ENCODE data around the gene CTIF. TPM values are rescaled to one million over a fixed set of nuclear protein-coding genes. Genes with fewer than 3 reads are reported as not detected.
A peak's percentile ranks its signal among the peaks of the same experiment; 100 is the strongest.

The CTIF gene
- total RNA-seq, 1 experiment from 2014 or later, result 8.2 TPM

DNA sequence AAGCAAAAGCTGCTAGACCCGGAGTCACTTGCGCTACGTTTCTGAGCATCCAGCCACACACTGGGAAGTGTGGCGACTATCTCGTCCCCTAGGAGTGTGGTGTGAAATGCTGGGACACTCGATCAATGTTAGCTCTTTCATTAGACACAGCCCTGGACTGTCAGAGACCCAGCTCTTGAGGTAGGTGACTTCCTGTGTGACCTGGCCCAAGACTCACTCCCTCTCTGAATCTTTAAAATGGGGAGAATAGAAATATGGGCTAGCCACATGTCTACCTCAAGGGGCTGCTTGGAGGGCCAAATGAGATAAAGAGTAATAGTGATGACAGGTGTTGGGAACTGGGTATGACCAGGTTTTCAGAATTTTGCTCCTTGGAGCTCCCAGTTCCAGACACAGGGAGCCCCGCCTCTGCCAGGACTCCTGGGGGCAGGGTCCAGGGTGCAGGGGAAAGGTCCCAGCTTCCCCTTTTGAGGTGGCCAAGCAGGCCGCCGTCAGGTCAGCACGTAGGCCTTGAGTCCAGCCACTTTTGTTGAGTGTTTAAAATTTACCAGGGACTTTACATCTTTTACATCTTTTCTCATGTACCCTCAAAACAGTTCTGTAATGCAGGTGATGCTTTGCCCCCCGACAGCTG is 36.0 kb downstream of the CTIF start:
- no peak for DNase-seq (ENCODE audit: low read depth)

DNA sequence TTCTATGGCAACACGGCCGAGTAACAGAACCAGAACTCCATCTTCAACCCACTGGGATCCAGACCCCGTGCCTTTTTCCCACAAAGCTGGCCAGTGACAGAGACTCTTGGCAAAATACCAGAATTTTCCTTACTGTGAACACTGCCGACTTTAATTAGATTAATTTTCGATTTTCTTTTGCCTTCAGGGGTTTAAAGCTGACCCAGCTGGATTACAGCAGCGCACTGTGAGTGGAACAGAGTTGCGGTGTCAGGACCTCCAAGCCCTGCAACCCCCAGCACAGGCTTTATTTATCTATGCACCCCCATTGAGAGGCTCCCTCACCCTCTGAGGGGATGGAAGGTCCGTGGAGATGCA is 36.4 kb downstream of the CTIF start:
- no peak for DNase-seq (ENCODE audit: low read depth)

DNA sequence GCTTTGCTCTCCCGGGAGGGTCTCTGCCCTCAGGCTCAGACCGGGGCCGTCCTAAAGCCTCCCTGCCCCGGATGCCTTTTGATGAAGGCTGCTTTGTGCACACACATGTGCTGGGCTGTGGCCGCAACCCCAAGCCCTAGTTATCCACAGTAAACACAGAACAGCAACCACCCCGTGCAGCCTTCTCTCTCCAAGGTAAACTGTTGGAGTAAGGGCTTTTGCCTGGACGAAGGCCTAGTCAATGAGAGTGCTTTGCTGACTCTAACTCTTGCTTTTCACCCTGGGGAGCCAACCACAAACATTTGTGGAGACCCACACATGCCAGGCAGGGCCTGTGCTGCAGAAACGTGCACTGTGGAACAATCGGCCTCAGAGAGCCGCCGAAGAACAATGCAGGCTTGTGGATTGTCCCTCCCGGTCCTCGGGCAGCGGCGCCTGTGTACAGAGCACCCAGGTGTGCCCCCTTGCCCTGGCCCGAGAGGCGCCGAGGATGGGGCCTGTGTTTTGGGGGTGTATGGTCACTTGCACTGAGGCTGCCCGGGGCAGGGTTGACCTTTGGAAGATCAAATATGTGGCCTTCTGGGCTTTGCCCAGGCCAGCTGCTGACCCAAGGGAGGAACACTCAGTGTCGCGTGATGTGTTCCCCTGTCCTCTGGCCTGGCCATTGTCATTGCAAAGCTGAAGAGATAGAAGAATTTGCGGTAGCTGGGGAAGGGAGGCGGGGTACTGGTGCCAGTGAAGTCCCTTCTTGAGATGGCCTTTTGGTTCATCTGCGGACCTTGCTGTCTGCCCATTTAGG is 37.0 kb downstream of the CTIF start:
- no peak for DNase-seq (ENCODE audit: low read depth)

DNA sequence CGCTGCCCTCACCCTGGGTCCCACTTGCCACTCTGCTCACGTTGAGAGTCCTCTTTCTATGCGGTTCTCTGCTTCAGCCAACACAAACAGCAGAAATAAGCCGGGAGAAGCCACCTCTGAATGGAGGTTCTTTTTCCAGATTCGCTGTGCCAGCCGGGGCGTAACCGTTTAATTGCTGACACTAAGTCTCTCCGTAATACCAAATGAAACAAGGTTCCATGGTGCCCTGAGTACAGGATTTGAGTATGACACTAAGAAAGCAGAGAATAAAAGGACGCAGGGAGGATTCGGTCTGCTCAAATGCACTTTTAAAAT is 37.6 kb downstream of the CTIF start:
- DNase-seq (ENCODE audit: low read depth), result no peak

DNA sequence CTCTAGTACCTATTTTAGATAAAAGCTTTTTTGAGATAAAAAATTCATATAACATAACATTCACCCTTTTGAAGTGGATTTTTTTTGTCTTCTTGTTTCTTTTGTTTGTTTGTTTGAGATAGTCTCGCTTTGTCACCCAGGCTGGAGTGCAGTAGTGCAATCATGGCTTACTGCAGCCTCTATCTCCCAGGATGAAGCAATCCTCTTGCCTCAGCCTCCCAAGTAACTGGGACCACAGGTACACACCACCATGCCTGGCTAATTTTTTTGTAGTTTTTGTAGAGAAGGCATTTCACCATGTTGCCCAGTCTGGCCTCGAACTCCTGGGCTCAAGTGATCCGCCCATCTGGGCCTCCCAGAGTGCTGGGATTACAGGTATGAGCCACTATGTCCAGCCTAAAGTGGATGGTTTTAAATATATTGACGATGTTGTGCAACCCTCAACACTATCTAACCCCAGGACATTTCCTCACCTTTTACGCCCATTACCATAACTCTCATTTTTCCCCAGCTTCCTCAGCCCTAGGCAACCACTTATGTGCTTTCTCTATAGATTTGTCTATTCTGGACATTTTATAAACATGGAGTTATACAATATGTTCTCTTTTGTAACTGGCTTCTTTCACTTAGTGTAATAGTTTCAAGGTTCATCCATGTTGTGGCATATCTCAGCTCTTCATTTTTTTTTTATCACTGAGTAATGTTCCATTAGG is 38.8 kb downstream of the CTIF start:
- DNase-seq (ENCODE audit: low read depth), result no peak

DNA sequence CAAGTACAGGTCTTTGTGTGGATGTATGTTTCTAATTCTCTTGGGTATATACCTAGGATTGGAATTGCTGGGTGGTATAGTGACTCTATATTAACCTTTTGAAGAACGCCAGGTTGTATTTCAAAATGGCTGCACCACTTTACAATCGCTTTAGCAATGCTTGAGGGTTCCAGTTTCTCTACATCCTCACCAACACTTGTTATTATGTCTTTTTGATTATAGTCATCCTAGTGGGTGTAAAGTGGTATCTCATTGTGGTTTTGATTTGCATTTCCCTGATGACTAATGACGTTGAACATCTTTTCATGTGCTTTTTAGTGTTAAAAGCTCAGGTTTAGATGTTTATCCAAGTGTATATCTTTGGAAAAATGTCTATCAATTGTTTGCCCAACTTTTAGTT is 39.5 kb downstream of the CTIF start:
- DNase-seq (ENCODE audit: low read depth), result no peak

DNA sequence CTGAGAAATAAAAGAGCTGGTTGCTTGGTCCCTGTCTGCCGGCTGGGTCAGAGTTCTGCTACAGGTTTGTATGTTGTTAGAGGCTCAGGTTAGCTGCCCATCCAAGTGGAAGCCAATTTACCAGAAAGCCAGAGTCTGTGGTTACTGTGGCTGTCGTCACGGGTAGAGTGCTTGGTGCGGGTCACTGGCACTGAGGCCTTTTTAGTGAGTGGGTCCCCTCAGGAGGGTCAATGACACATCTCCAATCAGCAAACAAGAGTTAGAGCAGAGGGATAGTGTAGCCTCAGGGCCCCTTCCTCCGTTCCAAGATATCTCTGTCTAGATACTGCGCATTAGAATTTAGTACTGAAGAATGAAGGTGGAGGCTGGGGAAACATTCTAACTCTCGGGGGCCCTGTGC is 41.2 kb downstream of the CTIF start:
- DNase-seq (ENCODE audit: low read depth), result no peak

DNA sequence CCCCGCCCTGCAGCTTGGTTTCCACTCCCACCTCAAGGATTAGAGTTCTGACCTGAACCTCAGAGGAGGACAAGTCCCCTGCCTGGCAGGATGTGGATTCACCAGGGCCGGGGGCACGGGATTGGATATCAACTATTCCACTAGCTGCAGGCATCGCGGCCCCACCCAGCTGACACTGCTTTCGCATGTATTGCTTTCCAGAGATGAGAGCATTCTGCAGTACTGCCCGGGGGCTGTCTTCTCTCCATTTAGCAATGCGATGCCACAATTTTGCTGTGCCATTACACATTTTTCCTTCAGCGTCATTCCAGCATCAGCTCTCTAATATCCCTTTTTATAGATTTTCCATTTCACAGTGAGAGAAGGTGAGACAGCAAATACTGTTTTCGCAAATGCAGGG is 42.0 kb downstream of the CTIF start:
- no peak for DNase-seq (ENCODE audit: low read depth)

DNA sequence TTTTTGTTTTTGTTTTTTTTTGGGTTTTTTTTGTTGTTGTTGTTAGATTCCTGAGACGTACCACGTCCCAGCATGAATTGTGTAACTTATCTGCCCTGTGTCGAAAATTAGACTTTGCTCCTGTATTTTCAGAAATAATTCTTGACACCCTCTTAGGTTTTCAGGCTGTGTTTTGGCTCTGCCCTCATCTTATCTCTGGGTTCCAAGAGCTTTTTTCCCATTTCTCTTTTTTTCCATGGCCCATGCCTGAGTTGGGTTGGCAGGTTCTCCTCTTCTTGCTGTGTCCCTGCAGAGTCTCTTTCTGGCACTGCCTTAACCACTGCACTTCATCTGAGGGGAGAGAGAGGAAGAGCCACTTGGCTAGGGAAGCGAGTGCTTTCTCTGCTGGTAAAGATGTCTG is 42.4 kb downstream of the CTIF start:
- no peak for DNase-seq (ENCODE audit: low read depth)

DNA sequence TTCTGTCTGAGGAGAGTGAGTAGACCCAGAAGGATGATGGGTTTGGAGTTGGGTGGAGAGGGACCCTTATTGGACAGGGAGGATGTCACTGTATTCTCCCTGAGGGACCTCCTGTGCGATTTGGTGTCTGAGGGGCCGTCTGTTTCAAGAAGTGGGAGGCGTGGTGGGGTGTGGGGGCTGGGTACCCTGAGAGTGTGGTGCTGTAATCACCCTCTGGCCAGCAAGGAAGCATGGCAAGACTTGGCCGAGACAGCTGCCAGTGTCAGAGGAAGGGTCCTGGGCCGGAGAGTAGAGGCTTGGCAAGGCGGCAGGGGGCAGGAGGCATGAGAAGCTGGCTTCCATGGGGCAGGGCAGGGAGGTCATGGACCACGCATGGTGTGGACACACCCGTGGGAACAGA is 43.1 kb downstream of the CTIF start:
- no peak for DNase-seq (ENCODE audit: low read depth)

DNA sequence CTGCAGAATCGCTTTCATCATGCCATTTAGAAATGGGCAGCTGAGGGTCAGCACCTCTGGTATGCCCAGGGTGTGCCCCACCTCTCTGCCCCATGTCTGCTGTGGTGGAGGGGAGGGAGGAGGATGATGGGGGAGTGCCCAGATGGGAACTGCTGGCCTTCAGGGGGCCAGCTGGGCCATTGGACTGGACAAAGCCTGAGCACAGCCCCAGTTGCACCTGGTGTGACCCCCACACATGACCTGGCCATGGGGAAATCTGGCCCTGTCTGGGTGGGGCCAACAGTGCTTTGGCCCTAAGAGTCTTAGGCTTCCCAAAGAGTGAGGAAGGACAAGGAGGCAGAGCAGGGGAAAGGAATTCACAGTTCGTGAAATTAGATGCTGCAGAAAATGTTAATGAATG is 44.1 kb downstream of the CTIF start:
- DNase-seq (ENCODE audit: low read depth), result no peak

DNA sequence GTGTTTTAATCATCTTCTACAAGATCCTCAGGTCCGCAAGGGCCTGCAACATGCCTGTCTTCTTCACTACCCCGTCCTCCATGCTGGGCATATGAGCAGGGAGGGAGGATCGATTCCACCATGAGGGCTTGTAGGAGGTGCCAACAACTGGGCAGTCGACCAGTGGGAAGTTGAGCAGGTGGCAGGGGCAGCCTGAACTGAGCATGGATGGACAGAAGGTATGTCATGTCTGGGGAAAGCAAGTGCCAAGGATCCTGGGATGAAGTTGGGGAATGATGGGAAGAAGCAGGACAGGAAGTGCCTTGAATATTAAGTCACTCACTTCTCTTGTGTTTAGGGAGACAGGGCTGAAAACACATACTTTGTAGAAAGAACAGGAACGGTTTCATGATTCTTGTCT is 44.7 kb downstream of the CTIF start:
- no peak for DNase-seq (ENCODE audit: low read depth)

DNA sequence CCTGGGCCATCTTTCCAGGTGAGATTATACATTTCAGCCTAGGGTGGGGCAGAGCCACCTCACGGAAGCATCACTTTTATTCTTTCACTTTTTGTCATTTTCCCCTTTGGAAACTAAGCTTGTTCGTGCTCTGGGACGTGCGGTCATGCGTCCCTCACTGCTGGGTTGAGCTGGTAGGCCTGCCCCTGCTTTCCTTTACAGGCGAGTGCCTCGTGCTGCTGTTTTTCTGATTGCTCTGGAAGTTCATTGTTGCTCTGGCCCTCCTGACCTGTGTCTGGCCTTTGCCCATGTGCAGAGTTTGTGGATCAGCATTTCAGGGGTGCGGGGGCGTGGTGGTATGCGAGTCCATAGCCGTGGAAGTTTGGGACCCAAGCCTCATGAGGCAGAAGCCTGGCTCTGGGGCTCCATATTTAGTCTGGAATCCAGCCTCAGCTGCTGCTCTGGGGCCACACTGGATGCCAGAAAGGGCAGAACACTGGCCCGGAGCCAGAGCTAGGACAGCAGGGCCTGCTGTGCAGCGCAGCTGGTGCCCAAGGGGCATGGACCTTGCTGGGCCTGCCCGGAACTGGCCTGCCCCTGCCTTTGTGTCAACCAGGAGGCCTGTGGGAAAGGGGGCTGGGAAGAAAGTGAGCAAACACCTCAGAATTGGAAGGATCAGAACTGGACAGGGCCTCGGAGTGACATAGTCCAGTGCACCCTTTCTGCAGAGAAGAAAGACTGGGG is 51.1 kb downstream of the CTIF start:
- DNase-seq (ENCODE audit: low read depth), result peak; percentile 9

DNA sequence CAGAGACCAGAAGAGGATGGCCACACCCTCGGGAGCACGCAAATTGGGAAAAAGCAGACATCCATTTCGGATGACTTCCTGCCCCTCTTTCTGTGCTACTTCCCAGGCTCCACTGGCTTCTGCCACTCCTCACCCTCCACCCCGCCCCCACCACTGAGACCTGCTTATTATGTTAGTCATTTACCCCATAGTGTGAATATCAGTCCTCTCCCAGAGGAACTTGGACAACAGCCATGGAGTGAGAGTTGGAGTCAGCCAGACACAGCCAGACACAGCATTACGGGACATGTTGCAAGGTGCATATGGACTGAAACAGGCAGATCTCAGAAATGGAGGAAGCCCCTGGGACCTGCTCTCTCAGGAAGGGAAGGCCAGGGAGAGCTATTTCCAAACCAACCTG is 51.8 kb downstream of the CTIF start:
- DNase-seq (ENCODE audit: low read depth), result peak; percentile 90

DNA sequence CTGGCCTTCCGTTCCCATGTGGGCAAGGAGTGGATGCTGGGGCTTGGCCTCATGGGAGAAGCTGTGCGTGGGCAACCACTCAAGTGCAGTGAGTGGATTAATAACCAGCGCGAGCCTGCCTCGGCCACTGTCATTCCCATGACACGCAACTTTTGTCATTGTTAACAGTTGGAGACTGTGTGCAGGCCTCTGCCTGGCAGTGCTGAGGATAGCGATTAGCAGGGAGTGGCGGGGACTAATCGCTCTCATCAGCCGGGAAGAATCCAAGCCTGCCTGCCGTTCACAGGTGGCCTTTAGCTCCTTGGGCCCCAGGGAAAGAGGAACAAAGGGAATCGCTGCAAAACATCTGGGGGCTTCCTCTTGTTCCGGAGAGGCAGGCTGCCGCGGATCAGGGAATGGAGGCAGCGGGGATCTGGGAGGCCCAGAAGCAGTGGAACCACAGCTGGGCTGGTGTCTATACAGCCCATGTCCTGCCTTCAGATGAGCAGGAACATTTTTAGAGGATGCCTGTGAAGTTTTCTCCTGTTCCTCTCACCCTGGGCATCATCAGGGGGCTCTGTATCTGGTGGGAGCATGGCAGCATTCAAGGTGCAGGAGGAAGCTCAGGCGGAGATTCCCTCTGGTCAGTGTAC is 53.8 kb downstream of the CTIF start:
- no peak for DNase-seq (ENCODE audit: low read depth)

DNA sequence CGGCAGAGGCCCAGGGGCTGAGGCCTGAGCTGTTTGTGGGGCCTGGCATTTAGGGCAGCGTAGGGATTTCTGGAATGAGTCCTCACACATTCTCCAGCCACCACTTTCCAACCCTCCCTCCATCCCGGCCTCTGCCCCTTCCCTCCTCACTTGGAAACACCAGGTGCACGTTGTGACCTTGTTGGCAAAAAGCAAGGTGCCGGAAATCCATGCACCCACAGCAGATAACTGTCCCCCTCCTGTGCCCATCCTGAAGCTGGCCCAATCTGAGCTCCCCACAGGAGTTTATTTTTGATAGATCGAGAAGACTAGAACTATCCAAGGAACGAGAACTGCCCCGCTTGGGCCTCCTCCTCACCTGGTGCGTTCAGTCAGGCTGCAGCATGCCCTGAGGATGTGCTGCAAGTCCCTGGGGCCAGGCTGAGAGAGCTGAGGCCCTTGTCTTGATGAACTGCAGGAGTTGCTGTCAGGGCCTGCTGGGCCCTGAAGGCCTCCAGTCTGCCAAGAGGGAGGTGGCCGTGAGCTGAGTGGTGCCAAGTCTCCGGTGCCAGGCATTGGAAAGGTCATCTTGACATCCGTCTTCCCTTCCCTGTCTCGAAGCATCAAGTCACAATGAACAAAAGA is 55.8 kb downstream of the CTIF start:
- DNase-seq (ENCODE audit: low read depth), result no peak

DNA sequence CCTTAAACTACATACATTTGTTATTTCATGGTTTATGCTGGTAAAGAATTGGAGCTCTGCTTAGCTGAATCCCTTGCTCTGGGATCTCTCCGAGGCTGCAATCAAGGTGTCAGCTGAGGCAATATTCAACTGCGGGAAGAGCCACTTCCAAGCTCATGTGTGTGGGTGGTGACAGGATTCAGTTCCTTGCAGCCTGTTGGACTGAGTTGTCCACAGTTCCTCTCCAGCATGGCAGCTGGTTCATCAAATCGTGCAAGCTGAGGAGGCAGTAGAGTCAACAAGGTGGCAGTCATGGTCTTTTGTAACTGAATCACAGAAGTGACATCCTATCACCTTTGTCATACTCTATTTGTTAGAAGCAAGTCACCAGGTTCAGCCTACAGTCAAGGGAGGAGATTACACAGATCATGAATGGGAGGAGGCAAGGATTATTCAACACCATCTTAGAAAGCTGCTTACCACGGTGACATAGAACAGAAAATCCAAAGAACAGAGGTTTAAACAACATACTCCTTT is 56.9 kb downstream of the CTIF start:
- DNase-seq (ENCODE audit: low read depth), result no peak

DNA sequence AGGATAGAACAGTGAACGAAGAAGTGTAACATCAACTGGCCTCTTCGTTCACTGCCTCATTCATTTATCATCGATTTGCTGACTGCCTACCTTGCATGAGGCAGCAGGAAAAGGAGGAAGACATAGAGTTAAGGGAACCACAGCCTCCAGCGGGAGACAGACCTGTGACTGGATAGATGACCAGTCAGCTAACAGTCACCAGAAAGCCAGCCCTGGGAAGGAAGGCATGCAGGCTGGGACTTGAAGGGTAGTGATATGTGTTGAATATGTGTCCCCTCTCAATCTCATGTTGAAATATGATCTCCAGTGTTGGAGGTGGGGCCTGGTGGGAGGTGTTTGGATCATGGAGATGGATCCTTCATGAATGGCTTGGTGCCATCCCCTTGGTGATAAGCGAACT is 58.3 kb downstream of the CTIF start:
- no peak for DNase-seq (ENCODE audit: low read depth)

DNA sequence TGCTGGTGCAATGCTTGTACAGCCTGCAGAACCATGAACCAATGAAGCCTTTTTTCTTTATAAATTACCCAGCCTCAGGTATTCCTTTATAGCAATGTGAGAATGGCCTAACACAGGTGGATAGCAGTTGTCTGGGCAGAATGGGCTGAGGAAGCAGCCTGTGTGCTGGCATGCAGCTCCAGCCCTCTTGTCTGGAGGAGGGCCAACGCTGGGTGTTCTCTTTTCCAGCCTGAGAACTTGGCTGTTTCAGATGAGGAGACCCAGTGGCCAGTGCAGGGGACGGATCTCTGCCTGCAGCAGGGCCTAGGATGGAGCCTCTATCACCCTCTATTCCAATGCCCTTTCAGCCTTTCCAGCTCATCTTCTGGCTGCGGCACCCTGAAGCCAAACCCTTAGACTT is 58.8 kb downstream of the CTIF start:
- DNase-seq (ENCODE audit: low read depth), result no peak

DNA sequence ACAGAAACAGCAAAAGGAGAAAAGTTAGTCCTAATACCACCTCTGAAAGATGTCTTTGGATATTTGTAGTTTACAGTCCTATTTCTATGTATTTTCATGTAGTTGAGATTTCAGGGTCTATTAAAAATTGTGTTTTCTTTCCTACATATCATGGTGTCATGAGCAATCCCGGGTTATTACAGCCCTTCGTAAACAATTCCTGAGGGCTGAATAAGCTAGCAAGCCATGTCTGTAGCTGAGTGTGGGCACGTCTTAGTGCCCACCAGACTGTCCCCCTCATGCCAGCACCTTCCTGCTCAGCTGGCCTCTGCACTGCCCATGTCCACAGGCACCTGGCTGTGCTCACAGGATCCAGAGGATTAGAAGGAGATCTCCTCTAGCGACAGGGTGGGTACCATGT is 60.6 kb downstream of the CTIF start:
- no peak for DNase-seq (ENCODE audit: low read depth)

DNA sequence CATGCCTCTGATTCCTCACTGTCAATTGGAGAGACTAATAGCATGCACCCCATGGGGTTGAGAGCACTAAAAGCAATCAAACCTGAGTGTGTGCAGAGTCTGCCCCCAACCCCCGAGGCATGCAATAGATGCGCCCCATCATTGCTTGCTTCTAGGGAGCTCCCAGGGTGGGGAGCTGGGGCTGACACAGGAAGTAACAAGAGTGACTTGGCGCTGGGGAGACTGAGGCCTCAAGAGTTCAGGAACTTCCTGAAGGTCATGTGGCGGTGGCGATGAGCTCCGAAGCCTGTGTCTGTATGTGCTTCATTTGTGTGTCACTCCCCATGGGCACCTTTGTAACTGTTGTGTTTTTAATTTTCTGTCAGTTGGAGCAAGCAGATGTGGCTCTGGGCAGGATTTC is 61.2 kb downstream of the CTIF start:
- DNase-seq (ENCODE audit: low read depth), result no peak
